WTC11 (cell line): ENCODE results near the gene RANBP9. TPM values are rescaled to one million over a fixed set of nuclear protein-coding genes. Genes with fewer than 3 reads are reported as not detected.

Source experiments
- ATAC-seq: fragments of 200-7000 bp; cut with Tn5 transposase; 2 replicates; pipeline ENCODE4 v1.10.0; 2021; ENCODE audit warnings: mild to moderate bottlenecking, moderate library complexity
- CTCF ChIA-PET: fragments of 300-600 bp; sonication (Branson Sonifier 250); formaldehyde crosslinking; loops from one replicate; lab custom pipeline; 2021; ENCODE audit warnings: antibody characterized with exemption; lab: Charles Lee
- POLR2A ChIA-PET: fragments of 350-600 bp; sonication (Branson Sonifier 250); formaldehyde crosslinking; loops from one replicate; lab custom pipeline; 2021; ENCODE audit warnings: antibody characterized with exemption; lab: Charles Lee
- DNase-seq: peaks from one replicate; pipeline ENCODE4 v3.0.0; 2021; ENCODE audit warnings: low spot score
- H3K27ac Mint-ChIP-seq: 2 replicates; pipeline ENCODE4 v1.8.0; 2021; ENCODE audit warnings: mixed read lengths
- H3K27me3 Mint-ChIP-seq: 2 replicates; pipeline ENCODE4 v1.8.0; 2021; ENCODE audit warnings: low read depth, mild to moderate bottlenecking, moderate library complexity, mixed read lengths
- H3K36me3 Mint-ChIP-seq: 2 replicates; pipeline ENCODE4 v1.8.0; 2021; ENCODE audit warnings: mixed read lengths
- H3K4me1 Mint-ChIP-seq: 2 replicates; pipeline ENCODE4 v1.8.0; 2022; ENCODE audit warnings: mixed read lengths
- H3K4me3 Mint-ChIP-seq: 2 replicates; pipeline ENCODE4 v1.8.0; 2021; ENCODE audit warnings: mild to moderate bottlenecking, moderate library complexity, mixed read lengths
- H3K9me3 Mint-ChIP-seq: 2 replicates; pipeline ENCODE4 v1.8.0; 2021; ENCODE audit warnings: mixed read lengths
- ELF4 ChIP-seq: sonication (generic); formaldehyde crosslinking; IDR thresholded peaks from 2 replicates; pipeline ENCODE4 v1.8.1; 2022; ENCODE audit warnings: low read depth, mild to moderate bottlenecking, moderate library complexity, missing genetic modification reagents
- EMX1 ChIP-seq: fragments of 250-450 bp; sonication (Bioruptor Pico); IDR thresholded peaks from 2 replicates; pipeline ENCODE4 v1.8.0; 2021; ENCODE audit warnings: mild to moderate bottlenecking
- FOXJ3 ChIP-seq: sonication (generic); formaldehyde crosslinking; IDR thresholded peaks from 2 replicates; pipeline ENCODE4 v1.9.0; 2021; ENCODE audit warnings: missing genetic modification reagents, mild to moderate bottlenecking, borderline replicate concordance
- GABPB1 ChIP-seq: sonication (generic); formaldehyde crosslinking; IDR thresholded peaks from 2 replicates; pipeline ENCODE4 v1.8.1; 2023; ENCODE audit warnings: mild to moderate bottlenecking, missing genetic modification reagents
- HMGA2 ChIP-seq: fragments of 250-450 bp; sonication (Bioruptor Pico); IDR thresholded peaks from 2 replicates; pipeline ENCODE4 v1.4.0; 2021; ENCODE audit warnings: mild to moderate bottlenecking, moderate library complexity
- JUN ChIP-seq: sonication (generic); formaldehyde crosslinking; IDR thresholded peaks from 2 replicates; pipeline ENCODE4 v1.8.0; 2023; ENCODE audit warnings: mild to moderate bottlenecking, missing genetic modification reagents
- MXD4 ChIP-seq: fragments of 250-450 bp; sonication (Bioruptor Pico); IDR thresholded peaks from 2 replicates; pipeline ENCODE4 v1.8.0; 2021; ENCODE audit warnings: mild to moderate bottlenecking, moderate library complexity, borderline replicate concordance
- NFYB ChIP-seq: sonication (generic); formaldehyde crosslinking; conservative IDR thresholded peaks from 2 replicates; pipeline ENCODE4 v1.8.0; 2022; ENCODE audit warnings: low read depth, missing genetic modification reagents
- NR3C1 ChIP-seq: sonication (generic); formaldehyde crosslinking; conservative IDR thresholded peaks from 2 replicates; pipeline ENCODE4 v1.8.1; 2023; ENCODE audit warnings: low read depth, mild to moderate bottlenecking, missing genetic modification reagents
- OVOL2 ChIP-seq: fragments of 250-450 bp; sonication (Bioruptor Pico); IDR thresholded peaks from 2 replicates; pipeline ENCODE4 v1.9.0; 2021; ENCODE audit warnings: mild to moderate bottlenecking, borderline replicate concordance
- SMAD3 ChIP-seq: sonication (generic); formaldehyde crosslinking; IDR thresholded peaks from 2 replicates; pipeline ENCODE4 v1.8.0; 2022; ENCODE audit warnings: missing genetic modification reagents, mild to moderate bottlenecking, borderline replicate concordance
- TEAD1 ChIP-seq: sonication (generic); formaldehyde crosslinking; IDR thresholded peaks from 2 replicates; pipeline ENCODE4 v1.8.0; 2022; ENCODE audit warnings: mild to moderate bottlenecking, missing genetic modification reagents
- TEAD4 ChIP-seq: sonication (generic); formaldehyde crosslinking; IDR thresholded peaks from 2 replicates; pipeline ENCODE4 v1.8.0; 2022; ENCODE audit warnings: mild to moderate bottlenecking, missing genetic modification reagents
- TP53 ChIP-seq: sonication (generic); formaldehyde crosslinking; IDR thresholded peaks from 2 replicates; pipeline ENCODE4 v1.8.1; 2023; ENCODE audit warnings: mild to moderate bottlenecking, missing genetic modification reagents
- USF2 ChIP-seq: sonication (generic); formaldehyde crosslinking; IDR thresholded peaks from 2 replicates; pipeline ENCODE4 v1.8.1; 2023; ENCODE audit warnings: mild to moderate bottlenecking, missing genetic modification reagents, moderate library complexity
- ZBTB21 ChIP-seq: sonication (generic); formaldehyde crosslinking; IDR thresholded peaks from 2 replicates; pipeline ENCODE4 v1.8.1; 2023; ENCODE audit warnings: mild to moderate bottlenecking, missing genetic modification reagents, borderline replicate concordance
- ZNF416 ChIP-seq: fragments of 250-450 bp; sonication (Bioruptor Pico); IDR thresholded peaks from 2 replicates; pipeline ENCODE4 v1.9.0; 2021; ENCODE audit warnings: mild to moderate bottlenecking, inconsistent platforms
- ZNF425 ChIP-seq: fragments of 250-450 bp; sonication (Bioruptor Pico); conservative IDR thresholded peaks from 2 replicates; pipeline ENCODE4 v1.9.0; 2021; ENCODE audit warnings: mild to moderate bottlenecking
- total RNA-seq: library from RNA; stranded (reverse); gene quantifications from 3 replicates; pipeline ENCODE4 v1.2.3, GENCODE V29; 2021
- TF ChIP-seq, protein P1 (sequence below): sonication (generic); formaldehyde crosslinking; IDR thresholded peaks from 2 replicates; pipeline ENCODE4 v1.8.1; 2023; ENCODE audit warnings: mild to moderate bottlenecking, missing genetic modification reagents, moderate library complexity
- TF ChIP-seq, protein P2 (sequence below): sonication (generic); formaldehyde crosslinking; conservative IDR thresholded peaks from 2 replicates; pipeline ENCODE4 v1.8.1; 2022; ENCODE audit warnings: mild to moderate bottlenecking, missing genetic modification reagents
- TF ChIP-seq, protein P3 (sequence below): sonication (generic); formaldehyde crosslinking; IDR thresholded peaks from 2 replicates; pipeline ENCODE4 v1.8.1; 2023; ENCODE audit warnings: mild to moderate bottlenecking, missing genetic modification reagents
- TF ChIP-seq, protein P4 (sequence below): sonication (generic); formaldehyde crosslinking; IDR thresholded peaks from 2 replicates; pipeline ENCODE4 v1.8.0; 2022; ENCODE audit warnings: mild to moderate bottlenecking, missing genetic modification reagents

The RANBP9 gene
- total RNA-seq, 1 experiment from 2014 or later: 33.4 TPM

- Mint-ChIP-seq H3K4me3 (peak overlapping the region; percentile 96), H3K36me3 (peaks cover 31% of the 10 kb centered on the region), H3K27ac (peak overlapping the region; percentile 87), H3K4me1 (peaks cover 25% of the 10 kb centered on the region), H3K9me3 (no peaks in the 10 kb centered on the region), H3K27me3 (no peaks in the 10 kb centered on the region)
- TF ChIP-seq TEAD1 (CRISPR knock-in tag) (no peak), JUN (CRISPR knock-in tag) (peak; percentile 76; the same call in 1 of the 2 replicates), ZNF416 (peak; percentile 6; the same call in 1 of the 2 replicates), ELF4 (CRISPR knock-in tag) (0 out of 2 replicates have a peak, but pooled peaks have one; percentile 53), SMAD3 (CRISPR knock-in tag) (peak; percentile 38; the same call in 1 of the 2 replicates), HMGA2 (CRISPR knock-in tag) (no peak)
- POLR2A ChIA-PET: interaction anchor here (0.9 to 2.0 kb wide), 4 partner anchors 39 to 286 kb away, joined by 4 to 12 read pairs (median 8); partner anchors contain the start of genes SIRT5 and TBC1D7
- CTCF ChIA-PET: interaction anchor here (0.6 to 4.0 kb wide), 18 partner anchors 8 to 419 kb away, joined by 3 to 70 read pairs (median 8); partner anchors contain the start of genes SIRT5 and TBC1D7
- DNase-seq: no peak
- peak; percentile 34 for ATAC-seq
Observed at GRCh38 chr6:13614126-13614925, 97.3 kb downstream of the RANBP9 start.

DNA sequence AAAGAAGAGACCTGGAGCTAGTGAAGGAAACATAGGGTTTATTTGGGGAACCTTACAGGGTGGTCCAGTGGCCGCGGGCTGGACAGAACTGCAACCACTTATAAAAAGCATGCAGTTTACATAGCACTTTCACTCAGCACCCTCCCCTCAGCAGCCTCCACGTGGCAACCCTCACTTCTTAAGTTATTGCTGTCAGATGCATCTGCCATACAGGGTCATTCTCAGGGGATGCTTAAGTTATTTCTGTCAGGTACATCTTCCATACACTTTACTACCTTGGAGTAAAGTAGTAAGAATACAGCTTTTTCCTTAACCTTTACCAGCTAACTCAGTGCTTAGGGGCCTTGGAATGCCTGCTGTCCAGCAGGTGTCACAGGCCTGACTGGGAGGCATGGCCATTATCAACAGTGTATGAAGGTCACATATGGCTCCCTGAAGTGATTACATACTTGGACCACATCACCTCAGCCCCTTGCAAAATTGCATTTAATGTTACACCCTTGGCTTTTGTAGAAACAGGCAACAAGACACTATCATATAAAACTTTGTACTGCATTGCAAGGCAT lies 98.5 kb downstream of the RANBP9 start:
- peak overlapping the region; percentile 96; the same call in 1 of the 2 replicates for H3K4me3 Mint-ChIP-seq
- TF ChIP-seq NFYB (CRISPR knock-in tag): no peak
- TF ChIP-seq, protein P1, sequence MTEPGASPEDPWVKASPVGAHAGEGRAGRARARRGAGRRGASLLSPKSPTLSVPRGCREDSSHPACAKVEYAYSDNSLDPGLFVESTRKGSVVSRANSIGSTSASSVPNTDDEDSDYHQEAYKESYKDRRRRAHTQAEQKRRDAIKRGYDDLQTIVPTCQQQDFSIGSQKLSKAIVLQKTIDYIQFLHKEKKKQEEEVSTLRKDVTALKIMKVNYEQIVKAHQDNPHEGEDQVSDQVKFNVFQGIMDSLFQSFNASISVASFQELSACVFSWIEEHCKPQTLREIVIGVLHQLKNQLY: no peak
- no peak for TF ChIP-seq ZNF416
- TF ChIP-seq EMX1 (CRISPR knock-in tag): no peak
- no peak for TF ChIP-seq TEAD4 (CRISPR knock-in tag)
- no peak for TF ChIP-seq MXD4
- TF ChIP-seq FOXJ3 (CRISPR knock-in tag): no peak
- no peak for TF ChIP-seq ZBTB21 (CRISPR knock-in tag)
- TF ChIP-seq, protein P2, sequence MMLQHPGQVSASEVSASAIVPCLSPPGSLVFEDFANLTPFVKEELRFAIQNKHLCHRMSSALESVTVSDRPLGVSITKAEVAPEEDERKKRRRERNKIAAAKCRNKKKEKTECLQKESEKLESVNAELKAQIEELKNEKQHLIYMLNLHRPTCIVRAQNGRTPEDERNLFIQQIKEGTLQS (CRISPR knock-in tag): no peak
- TF ChIP-seq OVOL2 (CRISPR knock-in tag): no peak
- no peaks in the 10 kb centered on the region for H3K27me3 Mint-ChIP-seq
- peaks cover 25% of the 10 kb centered on the region for H3K4me1 Mint-ChIP-seq
- H3K9me3 Mint-ChIP-seq: no peaks in the 10 kb centered on the region
- no peak overlapping the region for H3K27ac Mint-ChIP-seq
- ATAC-seq (no peak), DNase-seq (no peak)
- peaks cover 21% of the 10 kb centered on the region for H3K36me3 Mint-ChIP-seq
- POLR2A ChIA-PET: no interaction called here
- CTCF ChIA-PET: no interaction called here

- Mint-ChIP-seq H3K27ac (no peak overlapping the region), H3K36me3 (peaks cover 13% of the 10 kb centered on the region), H3K9me3 (no peaks in the 10 kb centered on the region), H3K4me1 (peaks cover 18% of the 10 kb centered on the region), H3K27me3 (no peaks in the 10 kb centered on the region), H3K4me3 (no peak overlapping the region)
- ChIA-PET POLR2A (no interaction called here), CTCF (no interaction called here)
- DNase-seq (no peak), ATAC-seq (no peak)
- TF ChIP-seq NR3C1 (no peak), GABPB1 (no peak), TP53 (CRISPR knock-in tag) (no peak), FOXJ3 (CRISPR knock-in tag) (no peak), SMAD3 (CRISPR knock-in tag) (no peak), ZNF425 (CRISPR knock-in tag) (no peak), USF2 (CRISPR knock-in tag) (no peak), JUN (CRISPR knock-in tag) (no peak)
- TF ChIP-seq, protein P3, sequence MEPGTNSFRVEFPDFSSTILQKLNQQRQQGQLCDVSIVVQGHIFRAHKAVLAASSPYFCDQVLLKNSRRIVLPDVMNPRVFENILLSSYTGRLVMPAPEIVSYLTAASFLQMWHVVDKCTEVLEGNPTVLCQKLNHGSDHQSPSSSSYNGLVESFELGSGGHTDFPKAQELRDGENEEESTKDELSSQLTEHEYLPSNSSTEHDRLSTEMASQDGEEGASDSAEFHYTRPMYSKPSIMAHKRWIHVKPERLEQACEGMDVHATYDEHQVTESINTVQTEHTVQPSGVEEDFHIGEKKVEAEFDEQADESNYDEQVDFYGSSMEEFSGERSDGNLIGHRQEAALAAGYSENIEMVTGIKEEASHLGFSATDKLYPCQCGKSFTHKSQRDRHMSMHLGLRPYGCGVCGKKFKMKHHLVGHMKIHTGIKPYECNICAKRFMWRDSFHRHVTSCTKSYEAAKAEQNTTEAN (CRISPR knock-in tag): no peak
- TF ChIP-seq, protein P4, sequence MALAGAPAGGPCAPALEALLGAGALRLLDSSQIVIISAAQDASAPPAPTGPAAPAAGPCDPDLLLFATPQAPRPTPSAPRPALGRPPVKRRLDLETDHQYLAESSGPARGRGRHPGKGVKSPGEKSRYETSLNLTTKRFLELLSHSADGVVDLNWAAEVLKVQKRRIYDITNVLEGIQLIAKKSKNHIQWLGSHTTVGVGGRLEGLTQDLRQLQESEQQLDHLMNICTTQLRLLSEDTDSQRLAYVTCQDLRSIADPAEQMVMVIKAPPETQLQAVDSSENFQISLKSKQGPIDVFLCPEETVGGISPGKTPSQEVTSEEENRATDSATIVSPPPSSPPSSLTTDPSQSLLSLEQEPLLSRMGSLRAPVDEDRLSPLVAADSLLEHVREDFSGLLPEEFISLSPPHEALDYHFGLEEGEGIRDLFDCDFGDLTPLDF: no peak
- TF ChIP-seq, protein P2 (CRISPR knock-in tag): no peak
Observed at GRCh38 chr6:13611715-13612114, 99.9 kb downstream of the RANBP9 start.
